ENCODE data around the gene POU2AF1.

Gene POU2AF1

GRCh38 chr11:111409915-111410314 lies 30.8 kb upstream of the POU2AF1 start:
- peak in 2 of 3 donors; percentile 64 to 74 for DNase-seq
- WGBS (ENCODE audit: insufficient coverage), result 88% methylated on average over 1 of the region's 1 CpG
- H3K27ac ChIP-seq (ENCODE audit: insufficient read depth in 1 of 2, low read depth in 1 of 2, low read length in 2 of 2, poor library complexity in 1 of 2, severe bottlenecking in 2 of 2), result no peak overlapping the region
- H3K36me3 ChIP-seq (ENCODE audit: control insufficient read depth in 4 of 4, insufficient read depth in 4 of 4, low read length in 3 of 4), result no peaks in the 10 kb centered on the region
- no peak overlapping the region for H3K4me3 ChIP-seq (ENCODE audit: control insufficient read depth in 1 of 7, extremely low read depth in 1 of 7, insufficient read depth in 4 of 7, low read depth in 2 of 7, low read length in 6 of 7)
- ChIA-PET CTCF (interaction anchor here (5.2 kb wide), 1 partner anchor 14 kb away, joined by 18 read pairs; no protein-coding TSS in a partner anchor), POLR2A (no interaction called here)
- no peaks in the 10 kb centered on the region for H3K9me3 ChIP-seq (ENCODE audit: control extremely low read depth in 1 of 5, control insufficient read depth in 4 of 5, insufficient read depth in 2 of 5, low read depth in 1 of 5, low read length in 4 of 5)
- H3K4me1 ChIP-seq (ENCODE audit: control extremely low read depth in 1 of 4, control insufficient read depth in 4 of 4, insufficient read depth in 4 of 4, low read length in 3 of 4), result peaks cover 7 to 23% (median 9%) of the 10 kb centered on the region in 4 experiments
- H3K27me3 ChIP-seq (replicated peaks in 2 of 5; ENCODE audit: control insufficient read depth in 4 of 5, insufficient read depth in 5 of 5, low read length in 4 of 5), result no peaks in the 10 kb centered on the region

GRCh38 chr11:111408789-111409727 lies 30.0 kb upstream of the POU2AF1 start:
- WGBS (ENCODE audit: insufficient coverage), result 77% methylated on average over 4 of the region's 6 CpGs
- Histone ChIP-seq H3K9me3 (ENCODE audit: control extremely low read depth in 1 of 5, control insufficient read depth in 4 of 5, insufficient read depth in 2 of 5, low read depth in 1 of 5, low read length in 4 of 5) (no peaks in the 10 kb centered on the region), H3K4me1 (ENCODE audit: control extremely low read depth in 1 of 4, control insufficient read depth in 4 of 4, insufficient read depth in 4 of 4, low read length in 3 of 4) (peaks cover under 1 to 18% (median 3%) of the 10 kb centered on the region in 4 experiments), H3K36me3 (ENCODE audit: control insufficient read depth in 4 of 4, insufficient read depth in 4 of 4, low read length in 3 of 4) (no peaks in the 10 kb centered on the region), H3K27me3 (replicated peaks in 2 of 5; ENCODE audit: control insufficient read depth in 4 of 5, insufficient read depth in 5 of 5, low read length in 4 of 5) (no peaks in the 10 kb centered on the region), H3K4me3 (ENCODE audit: control insufficient read depth in 1 of 7, extremely low read depth in 1 of 7, insufficient read depth in 4 of 7, low read depth in 2 of 7, low read length in 6 of 7) (no peak overlapping the region), H3K27ac (ENCODE audit: insufficient read depth in 1 of 2, low read depth in 1 of 2, low read length in 2 of 2, poor library complexity in 1 of 2, severe bottlenecking in 2 of 2) (no peak overlapping the region)
- DNase-seq, result peak in 2 of 3 donors; percentile 54 to 71
- POLR2A ChIA-PET, result no interaction called here
- CTCF ChIA-PET, result interaction anchor here (1.1 to 5.2 kb wide), 2 partner anchors 11 to 14 kb away, joined by 3 to 18 read pairs; no protein-coding TSS in a partner anchor

- DNase-seq, result no peak
- H3K9me3 ChIP-seq (ENCODE audit: control extremely low read depth in 1 of 5, control insufficient read depth in 4 of 5, insufficient read depth in 2 of 5, low read depth in 1 of 5, low read length in 4 of 5), result no peaks in the 10 kb centered on the region
- peaks cover 0 to 18% (median 3%) of the 10 kb centered on the region in 4 experiments for H3K4me1 ChIP-seq (ENCODE audit: control extremely low read depth in 1 of 4, control insufficient read depth in 4 of 4, insufficient read depth in 4 of 4, low read length in 3 of 4)
- ChIA-PET CTCF (no interaction called here), POLR2A (no interaction called here)
- H3K4me3 ChIP-seq (ENCODE audit: control insufficient read depth in 1 of 7, extremely low read depth in 1 of 7, insufficient read depth in 4 of 7, low read depth in 2 of 7, low read length in 6 of 7), result no peak overlapping the region
- 100% methylated on average over 2 of the region's 2 CpGs for WGBS (ENCODE audit: insufficient coverage)
- H3K36me3 ChIP-seq (ENCODE audit: control insufficient read depth in 4 of 4, insufficient read depth in 4 of 4, low read length in 3 of 4), result no peaks in the 10 kb centered on the region
- no peaks in the 10 kb centered on the region for H3K27me3 ChIP-seq (replicated peaks in 2 of 5; ENCODE audit: control insufficient read depth in 4 of 5, insufficient read depth in 5 of 5, low read length in 4 of 5)
- no peak overlapping the region for H3K27ac ChIP-seq (ENCODE audit: insufficient read depth in 1 of 2, low read depth in 1 of 2, low read length in 2 of 2, poor library complexity in 1 of 2, severe bottlenecking in 2 of 2)
Observed at GRCh38 chr11:111407652-111408051, 28.6 kb upstream of the POU2AF1 start.

GRCh38 chr11:111406589-111406988 lies 27.5 kb upstream of the POU2AF1 start:
- POLR2A ChIA-PET, result no interaction called here
- CTCF ChIA-PET, result interaction anchor here (1.0 to 1.5 kb wide), 2 partner anchors 16 to 127 kb away, joined by 3 to 4 read pairs; no protein-coding TSS in a partner anchor
- 100% methylated on average over 1 of the region's 1 CpG for WGBS (ENCODE audit: insufficient coverage)
- H3K27me3 ChIP-seq (replicated peaks in 2 of 5; ENCODE audit: control insufficient read depth in 4 of 5, insufficient read depth in 5 of 5, low read length in 4 of 5), result no peaks in the 10 kb centered on the region
- no peak overlapping the region for H3K27ac ChIP-seq (ENCODE audit: insufficient read depth in 1 of 2, low read depth in 1 of 2, low read length in 2 of 2, poor library complexity in 1 of 2, severe bottlenecking in 2 of 2)
- H3K4me3 ChIP-seq (ENCODE audit: control insufficient read depth in 1 of 7, extremely low read depth in 1 of 7, insufficient read depth in 4 of 7, low read depth in 2 of 7, low read length in 6 of 7), result no peak overlapping the region
- no peak for DNase-seq
- peaks cover 0 to 18% (median 3%) of the 10 kb centered on the region in 4 experiments for H3K4me1 ChIP-seq (ENCODE audit: control extremely low read depth in 1 of 4, control insufficient read depth in 4 of 4, insufficient read depth in 4 of 4, low read length in 3 of 4)
- H3K36me3 ChIP-seq (ENCODE audit: control insufficient read depth in 4 of 4, insufficient read depth in 4 of 4, low read length in 3 of 4), result no peaks in the 10 kb centered on the region
- H3K9me3 ChIP-seq (ENCODE audit: control extremely low read depth in 1 of 5, control insufficient read depth in 4 of 5, insufficient read depth in 2 of 5, low read depth in 1 of 5, low read length in 4 of 5), result no peaks in the 10 kb centered on the region

- WGBS (ENCODE audit: insufficient coverage), result 86% methylated on average over 2 of the region's 2 CpGs
- H3K9me3 ChIP-seq (ENCODE audit: control extremely low read depth in 1 of 5, control insufficient read depth in 4 of 5, insufficient read depth in 2 of 5, low read depth in 1 of 5, low read length in 4 of 5), result no peaks in the 10 kb centered on the region
- DNase-seq, result no peak
- no peak overlapping the region for H3K4me3 ChIP-seq (ENCODE audit: control insufficient read depth in 1 of 7, extremely low read depth in 1 of 7, insufficient read depth in 4 of 7, low read depth in 2 of 7, low read length in 6 of 7)
- no peaks in the 10 kb centered on the region for H3K27me3 ChIP-seq (replicated peaks in 2 of 5; ENCODE audit: control insufficient read depth in 4 of 5, insufficient read depth in 5 of 5, low read length in 4 of 5)
- no peaks in the 10 kb centered on the region for H3K36me3 ChIP-seq (ENCODE audit: control insufficient read depth in 4 of 4, insufficient read depth in 4 of 4, low read length in 3 of 4)
- peaks cover 0 to 18% (median 3%) of the 10 kb centered on the region in 4 experiments for H3K4me1 ChIP-seq (ENCODE audit: control extremely low read depth in 1 of 4, control insufficient read depth in 4 of 4, insufficient read depth in 4 of 4, low read length in 3 of 4)
- H3K27ac ChIP-seq (ENCODE audit: insufficient read depth in 1 of 2, low read depth in 1 of 2, low read length in 2 of 2, poor library complexity in 1 of 2, severe bottlenecking in 2 of 2), result no peak overlapping the region
- POLR2A ChIA-PET, result no interaction called here
- CTCF ChIA-PET, result interaction anchor here (1.0 to 1.5 kb wide), 2 partner anchors 17 to 127 kb away, joined by 3 to 4 read pairs; no protein-coding TSS in a partner anchor
Observed at GRCh38 chr11:111406091-111406490, 27.0 kb upstream of the POU2AF1 start.

- peak in 1 of 3 donors; percentile 17 for DNase-seq
- Histone ChIP-seq H3K9me3 (ENCODE audit: control extremely low read depth in 1 of 5, control insufficient read depth in 4 of 5, insufficient read depth in 2 of 5, low read depth in 1 of 5, low read length in 4 of 5) (no peaks in the 10 kb centered on the region), H3K4me1 (ENCODE audit: control extremely low read depth in 1 of 4, control insufficient read depth in 4 of 4, insufficient read depth in 4 of 4, low read length in 3 of 4) (peaks cover 0 to 18% (median 3%) of the 10 kb centered on the region in 4 experiments), H3K4me3 (ENCODE audit: control insufficient read depth in 1 of 7, extremely low read depth in 1 of 7, insufficient read depth in 4 of 7, low read depth in 2 of 7, low read length in 6 of 7) (no peak overlapping the region), H3K27me3 (replicated peaks in 2 of 5; ENCODE audit: control insufficient read depth in 4 of 5, insufficient read depth in 5 of 5, low read length in 4 of 5) (no peaks in the 10 kb centered on the region), H3K27ac (ENCODE audit: insufficient read depth in 1 of 2, low read depth in 1 of 2, low read length in 2 of 2, poor library complexity in 1 of 2, severe bottlenecking in 2 of 2) (no peak overlapping the region), H3K36me3 (ENCODE audit: control insufficient read depth in 4 of 4, insufficient read depth in 4 of 4, low read length in 3 of 4) (no peaks in the 10 kb centered on the region)
- CTCF ChIA-PET, result interaction anchor here (1.5 kb wide), 1 partner anchor 17 kb away, joined by 4 read pairs; no protein-coding TSS in a partner anchor
- POLR2A ChIA-PET, result no interaction called here
- no CpG with 5 or more reads among the region's 2 CpGs for WGBS (ENCODE audit: insufficient coverage)
Observed at GRCh38 chr11:111405551-111405950, 26.5 kb upstream of the POU2AF1 start.
